Stimulated activated CD8-positive, alpha-beta memory T cell treated with anti-CD3 and anti-CD28 coated beads, Interleukin-12 subunit alpha, Interleukin-12 subunit beta, amount 100 ng/mL, for 1 hour (primary cell): ENCODE data around the gene PC.
A peak's percentile ranks its signal among the peaks of the same experiment; 100 is the strongest.

Experiments
- DNase-seq: peaks from one replicate; pipeline ENCODE4 v3.0.0-alpha.2; 2020; ENCODE audit warnings: low read depth

Gene PC

GRCh38 chr11:66864924-66865697, 93.1 kb downstream of the PC start:
- DNase-seq: no peak

- DNase-seq: no peak
Measured at GRCh38 chr11:66864172-66864901, 93.8 kb downstream of the PC start.

- DNase-seq: no peak
Measured at GRCh38 chr11:66863428-66864125, 94.6 kb downstream of the PC start.

GRCh38 chr11:66862559-66863037, 95.6 kb downstream of the PC start:
- no peak for DNase-seq

GRCh38 chr11:66861774-66862558, 96.2 kb downstream of the PC start:
- no peak for DNase-seq

GRCh38 chr11:66861038-66861773, 97.0 kb downstream of the PC start:
- DNase-seq: no peak

GRCh38 chr11:66860449-66860831, 97.7 kb downstream of the PC start:
- DNase-seq: no peak

- DNase-seq: no peak
Measured at GRCh38 chr11:66859686-66860448, 98.3 kb downstream of the PC start.

GRCh38 chr11:66858939-66859685, 99.1 kb downstream of the PC start:
- no peak for DNase-seq

- DNase-seq: no peak
Measured at GRCh38 chr11:66858186-66858938, 99.8 kb downstream of the PC start.

GRCh38 chr11:66857927-66858185, 100.3 kb downstream of the PC start:
- no peak for DNase-seq

- no peak for DNase-seq
Measured at GRCh38 chr11:66857234-66857926, 100.8 kb downstream of the PC start.

GRCh38 chr11:66856496-66857233, 101.5 kb downstream of the PC start, which contains the start of gene LRFN4:
Gene LRFN4, plus strand, starts transcription at chr11:66857064. Its CDS starts 681 bp downstream, at chr11:66857745.
- DNase-seq: peak; percentile 34

- peak; percentile 54 for DNase-seq
Measured at GRCh38 chr11:66855574-66856495, 102.3 kb downstream of the PC start.

GRCh38 chr11:66854729-66855211, 103.4 kb downstream of the PC start:
- DNase-seq: no peak

GRCh38 chr11:66854231-66854661, 103.9 kb downstream of the PC start:
- no peak for DNase-seq
